Small intestine (tissue), 7 donors: ENCODE measurements around the gene PDLIM5. TPM values are rescaled to one million over a fixed set of nuclear protein-coding genes. Genes with fewer than 3 reads are reported as not detected.

Source experiments
- DNase-seq, 2 donors: peaks; one replicate each; pipeline versions ENCODE4 v3.0.0 to v3.0.0-alpha.2; 2013
- FAIRE-seq: peaks from 2 replicates; lab custom pipeline; 2012; peaks lifted over from hg19 to GRCh38; lab: Jason Lieb, UNC
- H3K27ac ChIP-seq, 3 donors: one replicate each; pipeline ENCODE4 v1.5.1; 2013; ENCODE audit warnings: low read length in 2 of 3, mild to moderate bottlenecking in 2 of 3, control low read depth in 1 of 3, inconsistent platforms in 1 of 3, low read depth in 1 of 3, moderate library complexity in 1 of 3
- H3K27me3 ChIP-seq, 3 donors: one replicate each; pipeline ENCODE4 v1.6.1; 2013; ENCODE audit warnings: low read length in 3 of 3, inconsistent platforms in 1 of 3; ENCODE audit not compliant: control insufficient read depth in 3 of 3, insufficient read depth in 3 of 3
- H3K36me3 ChIP-seq, 3 donors: one replicate each; pipeline ENCODE4 v1.6.1; 2013; ENCODE audit warnings: low read length in 3 of 3, inconsistent platforms in 1 of 3, low read depth in 1 of 3, mild to moderate bottlenecking in 1 of 3, moderate library complexity in 1 of 3; ENCODE audit not compliant: control insufficient read depth in 3 of 3, insufficient read depth in 2 of 3
- H3K4me1 ChIP-seq, 3 donors: one replicate each; pipeline ENCODE4 v1.6.1; 2013; ENCODE audit warnings: low read length in 2 of 3, inconsistent platforms in 1 of 3, low read depth in 1 of 3, mild to moderate bottlenecking in 1 of 3, moderate library complexity in 1 of 3; ENCODE audit not compliant: control insufficient read depth in 3 of 3, insufficient read depth in 2 of 3
- H3K4me3 ChIP-seq, 3 donors: one replicate each; pipeline ENCODE4 v1.5.1; 2013; ENCODE audit warnings: low read length in 3 of 3, control low read depth in 1 of 3, inconsistent platforms in 1 of 3, low read depth in 1 of 3, mild to moderate bottlenecking in 1 of 3, moderate library complexity in 1 of 3
- H3K9me3 ChIP-seq, 2 donors: one replicate each; pipeline ENCODE4 v1.6.1; 2013; ENCODE audit warnings: low read depth in 1 of 2, low read length in 1 of 2; ENCODE audit not compliant: control insufficient read depth in 2 of 2, insufficient read depth in 1 of 2
- WGBS, 3 donors: extraction: QIAGEN DNeasy Blood & Tissue Kit; methylation state at CpG; one replicate each; pipeline ENCODE4 v1.1.7; 2013; 5-methylcytosine and 5-hydroxymethylcytosine counted together
- polyA plus RNA-seq, 4 donors: library from polyadenylated mRNA; stranded (reverse) in 3 of 4; unstranded in 1 of 4; fragments of 200-250 nt in 3 of 4; fragments of 120-200 nt in 1 of 4; gene quantifications; one replicate each; pipeline versions ENCODE4 v1.2.1 to v1.2.3, GENCODE V29; 2013
- donor health status: healthy with polysubstance abuse.
- donor health status: control.
- donor health status: control.
- donor health status: Bipolar disorder and iron deficiency.
- donor health status: healthy.

The PDLIM5 gene
- polyA plus RNA-seq, 4 donors = 26.6 to 106 (median 61.5) TPM

GRCh38 chr4:94570558-94570957 is 118.8 kb downstream of the PDLIM5 start:
- Histone ChIP-seq H3K9me3 (no peaks in the 10 kb centered on the region), H3K4me3 (no peak overlapping the region), H3K27me3 (no peaks in the 10 kb centered on the region), H3K4me1 (peaks cover 0 to 2% (median 0%) of the 10 kb centered on the region in 3 donors), H3K27ac (no peak overlapping the region), H3K36me3 (peaks cover under 1 to 4% (median 3%) of the 10 kb centered on the region in 3 donors)
- DNase-seq (peak in 1 of 2 donors; percentile 40), FAIRE-seq (no peak)
- WGBS, 3 donors = 76 to 94% (median 78%) methylated on average over 1 of the region's 1 CpG

GRCh38 chr4:94571298-94571697 is 119.6 kb downstream of the PDLIM5 start:
- Histone ChIP-seq H3K27me3 (no peaks in the 10 kb centered on the region), H3K36me3 (peaks cover 2 to 7% (median 3%) of the 10 kb centered on the region in 3 donors), H3K27ac (no peak overlapping the region), H3K4me1 (peaks cover 0 to 2% (median 0%) of the 10 kb centered on the region in 3 donors), H3K4me3 (no peak overlapping the region), H3K9me3 (no peaks in the 10 kb centered on the region)
- WGBS, 3 donors = 84 to 92% (median 91%) methylated on average over 4 of the region's 4 CpGs
- DNase-seq (no peak), FAIRE-seq (no peak)

DNA sequence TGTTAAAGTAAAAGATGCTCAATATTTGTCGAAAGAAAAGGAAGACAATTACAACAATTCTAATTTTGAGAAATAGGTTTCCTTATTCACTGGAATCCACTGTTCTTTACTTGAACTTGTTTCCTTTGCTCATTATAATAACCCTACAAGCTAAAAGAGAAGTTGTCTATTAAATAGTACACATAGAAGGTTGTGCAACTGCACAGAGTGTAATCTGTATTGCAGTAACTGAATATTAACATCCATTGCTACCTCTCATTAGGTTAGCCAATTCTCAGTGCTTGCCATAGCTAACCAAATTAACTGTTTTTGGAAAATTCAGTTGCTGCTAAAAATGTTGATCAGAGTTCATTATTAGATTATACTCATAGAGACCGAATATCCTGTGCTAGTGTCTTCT is 120.0 kb downstream of the PDLIM5 start:
- DNase-seq (no peak), FAIRE-seq (no peak)
- WGBS, 3 donors = 88 to 94% (median 93%) methylated on average over 2 of the region's 2 CpGs
- Histone ChIP-seq H3K27me3 (no peaks in the 10 kb centered on the region), H3K27ac (no peak overlapping the region), H3K4me1 (peaks cover 0 to 2% (median 0%) of the 10 kb centered on the region in 3 donors), H3K4me3 (no peak overlapping the region), H3K36me3 (peaks cover 2 to 7% (median 3%) of the 10 kb centered on the region in 3 donors), H3K9me3 (no peaks in the 10 kb centered on the region)

GRCh38 chr4:94574050-94574449 is 122.3 kb downstream of the PDLIM5 start:
- DNase-seq = no peak
- no peaks in the 10 kb centered on the region for H3K27me3 ChIP-seq
- H3K4me1 ChIP-seq = peaks cover 0 to 2% (median 0%) of the 10 kb centered on the region in 3 donors
- H3K36me3 ChIP-seq = peaks cover 3 to 7% (median 4%) of the 10 kb centered on the region in 3 donors
- FAIRE-seq = no peak
- no peak overlapping the region for H3K27ac ChIP-seq
- no peak overlapping the region for H3K4me3 ChIP-seq
- 88 to 90% (median 88%) methylated on average over 9 of the region's 9 CpGs for WGBS, 3 donors
- H3K9me3 ChIP-seq = no peaks in the 10 kb centered on the region

GRCh38 chr4:94574616-94575015 is 122.9 kb downstream of the PDLIM5 start:
- H3K4me3 ChIP-seq = no peak overlapping the region
- H3K4me1 ChIP-seq = no peaks in the 10 kb centered on the region
- H3K9me3 ChIP-seq = no peaks in the 10 kb centered on the region
- DNase-seq (no peak), FAIRE-seq (peak; percentile 76)
- no peak overlapping the region for H3K27ac ChIP-seq
- 89 to 97% (median 95%) methylated on average over 3 of the region's 3 CpGs for WGBS, 3 donors
- no peaks in the 10 kb centered on the region for H3K27me3 ChIP-seq
- peaks cover 3 to 7% (median 4%) of the 10 kb centered on the region in 3 donors for H3K36me3 ChIP-seq

GRCh38 chr4:94575652-94576051 is 123.9 kb downstream of the PDLIM5 start:
- Histone ChIP-seq H3K9me3 (no peaks in the 10 kb centered on the region), H3K27me3 (no peaks in the 10 kb centered on the region), H3K4me3 (no peak overlapping the region), H3K27ac (no peak overlapping the region), H3K4me1 (no peaks in the 10 kb centered on the region), H3K36me3 (peaks cover 3 to 7% (median 4%) of the 10 kb centered on the region in 3 donors)
- DNase-seq = no peak
- no peak for FAIRE-seq
- 92 to 96% (median 94%) methylated on average over 10 of the region's 10 CpGs for WGBS, 3 donors

- no peak overlapping the region for H3K4me3 ChIP-seq
- WGBS, 3 donors = 66 to 83% (median 72%) methylated on average over 3 of the region's 3 CpGs
- DNase-seq = no peak
- H3K4me1 ChIP-seq = no peaks in the 10 kb centered on the region
- H3K27me3 ChIP-seq = no peaks in the 10 kb centered on the region
- H3K9me3 ChIP-seq = no peaks in the 10 kb centered on the region
- FAIRE-seq = no peak
- H3K36me3 ChIP-seq = peaks cover 3 to 7% (median 4%) of the 10 kb centered on the region in 3 donors
- no peak overlapping the region for H3K27ac ChIP-seq
Observed at GRCh38 chr4:94576210-94576609, 124.5 kb downstream of the PDLIM5 start.

- no peak for FAIRE-seq
- H3K4me3 ChIP-seq = no peak overlapping the region
- DNase-seq = no peak
- peaks cover 3 to 7% (median 4%) of the 10 kb centered on the region in 3 donors for H3K36me3 ChIP-seq
- no peaks in the 10 kb centered on the region for H3K4me1 ChIP-seq
- H3K9me3 ChIP-seq = no peaks in the 10 kb centered on the region
- H3K27ac ChIP-seq = no peak overlapping the region
- H3K27me3 ChIP-seq = no peaks in the 10 kb centered on the region
- WGBS, 3 donors = 62 to 83% (median 72%) methylated on average over 1 of the region's 1 CpG
Observed at GRCh38 chr4:94577136-94577535, 125.4 kb downstream of the PDLIM5 start.

DNA sequence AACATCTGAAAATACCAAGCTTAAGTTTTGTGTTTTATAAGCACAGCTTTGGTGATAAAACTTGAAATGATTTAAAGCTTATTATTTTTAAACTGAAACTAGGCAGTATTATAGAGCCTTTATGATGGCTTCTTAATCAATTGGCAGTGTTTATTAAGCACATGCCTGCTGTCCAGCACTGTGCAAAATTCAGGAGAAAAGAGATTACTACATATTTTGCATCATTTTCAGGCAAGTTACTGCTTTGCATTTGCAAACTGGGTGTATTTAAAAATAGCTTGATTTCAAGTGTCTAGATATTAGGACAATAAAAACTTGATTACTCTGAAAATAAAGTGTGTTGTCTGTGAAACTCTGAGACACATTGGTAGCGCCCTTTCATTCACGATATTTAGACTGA is 126.5 kb downstream of the PDLIM5 start:
- peaks cover 3 to 7% (median 4%) of the 10 kb centered on the region in 3 donors for H3K36me3 ChIP-seq
- H3K27me3 ChIP-seq = no peaks in the 10 kb centered on the region
- no peak for FAIRE-seq
- no peaks in the 10 kb centered on the region for H3K4me1 ChIP-seq
- no peak for DNase-seq
- H3K9me3 ChIP-seq = no peaks in the 10 kb centered on the region
- 79 to 86% (median 79%) methylated on average over 2 of the region's 2 CpGs for WGBS, 3 donors
- H3K27ac ChIP-seq = no peak overlapping the region
- H3K4me3 ChIP-seq = no peak overlapping the region
